GM19099 (cell line): Measurements from ENCODE around the gene KAZN.

ENCODE experiments used
- POLR2A ChIP-seq: IDR thresholded peaks from 3 replicates; pipeline ENCODE4 v1.6.1; 2011; ENCODE audit warnings: low read depth; ENCODE audit not compliant: insufficient read length; ENCODE audit errors: extremely low read depth

KAZN gene

DNA sequence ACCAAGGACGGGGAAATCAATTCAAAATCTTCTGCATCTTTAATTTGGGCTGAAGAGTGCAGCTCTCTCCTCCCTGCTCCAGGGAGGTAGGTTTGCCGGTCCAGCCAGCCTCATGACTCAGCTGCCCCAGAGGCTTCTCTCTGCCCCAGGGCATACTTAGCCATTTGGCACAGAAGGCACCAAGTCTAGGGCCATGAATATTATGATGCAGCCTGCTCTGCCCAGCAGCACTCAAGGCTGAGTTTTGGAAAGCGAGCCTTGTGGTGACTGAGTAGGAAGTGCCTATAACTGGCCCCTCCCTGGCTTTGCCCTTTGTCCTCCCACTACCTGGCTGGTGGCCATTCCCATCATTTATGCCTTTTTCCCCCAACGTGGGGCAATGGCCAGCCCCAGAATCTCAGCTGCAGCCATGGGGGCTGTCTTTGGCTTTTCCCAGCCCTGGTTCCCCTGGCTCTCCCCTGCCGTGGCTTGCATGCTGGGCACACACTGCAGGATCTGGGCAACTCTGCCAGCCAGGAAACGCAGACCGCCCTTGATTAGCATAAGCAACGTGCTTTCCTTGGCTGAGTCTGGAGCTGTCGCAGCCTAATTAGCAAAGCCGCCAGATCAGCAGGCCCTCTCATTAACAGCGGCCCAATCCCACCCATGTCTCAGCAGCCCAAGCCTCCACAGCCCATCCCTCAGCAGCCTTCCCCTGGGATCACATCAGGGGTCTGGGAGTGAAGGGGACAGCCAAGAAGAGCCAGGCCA, 296.5 kb downstream of the KAZN start:
- TF ChIP-seq POLR2A = no peak

GRCh38 chr1:14895727-14896126, 297.2 kb downstream of the KAZN start:
- no peak for TF ChIP-seq POLR2A

GRCh38 chr1:14896381-14897079, 298.0 kb downstream of the KAZN start:
- TF ChIP-seq POLR2A = no peak

DNA sequence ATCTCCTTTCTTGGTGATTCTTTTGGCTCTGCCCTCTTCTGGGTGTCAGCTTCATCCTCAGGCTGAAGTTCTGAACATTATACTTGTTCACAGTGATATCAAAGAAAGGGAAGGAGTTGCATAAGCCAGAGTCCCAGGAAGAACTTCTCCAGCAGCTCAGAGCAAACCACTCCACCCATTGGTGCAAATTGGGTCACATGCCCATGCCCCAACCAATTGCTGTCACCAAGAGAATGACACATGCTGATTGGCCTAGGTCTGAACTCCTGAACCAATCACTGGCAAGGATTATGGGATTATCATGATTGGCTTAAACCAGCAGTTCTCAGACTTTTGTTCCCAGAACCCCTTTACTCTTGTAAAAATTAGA, 298.6 kb downstream of the KAZN start:
- TF ChIP-seq POLR2A = no peak

GRCh38 chr1:14897547-14897946, 299.1 kb downstream of the KAZN start:
- TF ChIP-seq POLR2A = no peak

- no peak for TF ChIP-seq POLR2A
Observed at GRCh38 chr1:14897997-14898645, 299.6 kb downstream of the KAZN start.

- TF ChIP-seq POLR2A = no peak
Observed at GRCh38 chr1:14899686-14900085, 301.2 kb downstream of the KAZN start.

DNA sequence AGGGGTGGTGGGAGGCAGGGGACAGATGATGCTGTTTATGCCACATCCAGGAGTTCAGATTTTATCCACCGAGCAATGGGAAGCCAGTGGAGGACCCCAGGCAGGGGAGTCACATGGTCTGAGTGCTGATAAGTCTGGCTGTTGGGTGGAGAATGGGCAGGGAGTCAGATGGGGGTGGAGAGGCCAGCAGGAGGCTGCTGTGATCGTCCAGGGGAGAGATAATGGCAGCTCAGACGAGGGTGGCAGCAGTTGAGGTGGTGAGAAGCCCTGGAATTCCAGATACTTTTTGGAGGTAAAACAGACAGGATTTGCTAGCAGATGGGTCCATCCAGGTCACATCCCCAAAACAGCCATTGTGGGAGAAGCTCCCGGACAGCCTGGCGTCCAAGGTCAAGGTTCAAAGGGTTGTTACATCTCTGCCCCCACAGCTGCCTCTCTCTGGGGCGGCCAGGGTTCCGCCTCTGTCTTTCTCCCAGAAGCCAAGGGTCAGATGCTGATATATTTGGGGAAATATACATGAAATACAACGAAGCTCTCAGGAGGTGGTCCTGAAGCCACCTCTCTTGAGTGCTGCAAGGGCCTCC, 303.0 kb downstream of the KAZN start:
- no peak for TF ChIP-seq POLR2A

DNA sequence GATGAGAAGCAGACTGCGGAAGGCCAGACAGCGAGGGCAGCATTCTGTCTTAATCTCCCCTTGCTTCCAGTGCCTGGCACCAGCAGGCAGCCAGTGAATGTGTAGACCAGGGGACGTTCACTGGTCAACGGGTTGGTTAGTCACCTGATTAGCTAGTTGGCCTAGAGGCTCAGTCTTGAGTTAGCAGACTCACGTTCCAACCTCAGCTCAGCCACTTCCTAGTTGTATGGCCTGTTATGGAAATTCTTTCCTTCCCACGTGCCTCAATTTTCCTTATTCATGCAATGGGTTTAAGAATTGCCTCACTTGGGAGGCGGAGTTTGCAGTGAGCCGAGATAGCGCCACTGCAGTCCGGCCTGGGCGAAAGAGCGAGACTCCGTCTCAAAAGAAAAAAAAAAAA, 305.4 kb downstream of the KAZN start:
- no peak for TF ChIP-seq POLR2A

- TF ChIP-seq POLR2A = no peak
Observed at GRCh38 chr1:14906665-14907064, 308.2 kb downstream of the KAZN start.

DNA sequence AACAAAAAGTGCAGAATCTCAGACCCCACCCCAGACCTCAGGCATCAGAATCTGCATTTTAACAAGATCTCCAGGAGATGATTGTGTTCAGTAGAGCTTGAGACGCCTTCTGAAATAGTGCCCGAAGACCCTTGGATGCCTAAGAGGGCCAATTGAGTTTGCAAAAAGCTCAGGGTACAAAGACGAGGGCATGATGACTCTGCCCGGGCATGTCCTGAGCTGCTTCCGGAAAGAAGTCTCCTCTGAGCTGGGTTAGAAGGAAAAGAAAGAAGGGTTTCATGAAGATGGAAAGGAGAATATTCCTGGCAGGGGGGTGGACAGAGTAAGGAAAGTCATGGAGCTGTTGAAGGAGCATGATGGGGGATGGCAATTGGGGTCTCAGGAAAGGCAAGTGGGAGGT, 308.9 kb downstream of the KAZN start:
- no peak for TF ChIP-seq POLR2A

DNA sequence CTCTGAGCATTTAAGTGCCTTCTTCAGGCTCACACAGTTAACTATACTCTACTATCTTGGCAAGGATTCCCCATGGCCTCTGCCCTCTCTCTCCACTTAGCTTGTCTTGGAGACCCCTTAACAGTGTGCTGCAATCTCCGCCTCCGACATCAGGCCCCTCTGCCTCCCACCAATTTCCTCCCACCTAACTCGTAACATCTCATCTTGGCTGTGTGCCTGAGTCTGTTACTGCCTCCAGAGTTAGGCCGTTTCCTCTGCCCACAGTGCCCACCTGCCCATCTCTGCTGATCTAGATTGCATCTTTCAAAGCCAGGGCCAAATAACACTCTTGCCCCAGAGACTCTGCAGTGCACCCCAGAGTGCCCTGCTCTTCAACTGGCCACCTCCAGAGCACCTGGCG, 310.8 kb downstream of the KAZN start:
- TF ChIP-seq POLR2A = no peak

- no peak for TF ChIP-seq POLR2A
Observed at GRCh38 chr1:14909920-14910460, 311.5 kb downstream of the KAZN start.

DNA sequence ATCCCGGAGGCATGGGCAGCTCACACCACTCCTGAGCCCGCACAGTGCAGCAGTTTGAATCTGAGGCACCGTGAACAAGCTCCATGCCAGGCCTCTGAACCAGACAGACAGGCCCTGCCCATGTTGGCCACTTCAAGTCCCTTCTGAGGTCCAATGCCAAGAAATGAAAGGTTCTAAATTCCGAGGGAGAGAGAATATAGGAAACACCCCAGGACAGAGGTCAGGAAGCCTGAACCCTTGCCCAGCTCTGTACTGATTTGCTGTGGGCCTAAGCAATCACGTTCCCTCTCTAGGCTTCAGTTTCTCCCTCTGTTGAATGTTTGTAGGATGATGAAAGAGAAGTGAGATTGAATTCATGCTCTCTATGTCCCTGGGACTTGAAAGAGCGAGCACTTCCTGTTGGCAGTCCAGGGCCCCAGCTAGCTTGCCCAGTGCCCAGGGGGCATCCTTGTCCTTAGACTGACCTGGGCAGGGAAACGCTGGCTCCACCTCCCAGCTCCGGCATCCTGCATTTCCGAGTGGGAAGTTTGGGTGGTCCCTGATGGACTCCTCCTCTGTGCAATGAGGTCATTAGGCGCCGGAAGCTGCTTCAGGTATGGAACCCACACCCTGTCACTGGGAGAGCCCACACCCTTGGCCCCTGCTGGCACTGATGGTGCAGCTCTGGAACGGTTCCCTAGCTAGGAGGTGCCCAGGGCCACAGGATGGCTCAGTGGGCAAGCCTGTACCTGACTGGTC, 312.7 kb downstream of the KAZN start:
- no peak for TF ChIP-seq POLR2A
